HEK293 (cell line): Measurements from ENCODE around the gene HIKESHI.

ENCODE experiments used
- CTCF ChIA-PET: fragments of 350-600 bp; formaldehyde crosslinking; extraction: SDS; loops from one replicate; lab custom pipeline; 2021; ENCODE audit warnings: antibody characterized with exemption; lab: Yijun Ruan, JAX
- POLR2A ChIA-PET: fragments of 300-600 bp; formaldehyde crosslinking; extraction: SDS; loops from one replicate; lab custom pipeline; 2020; ENCODE audit warnings: antibody characterized with exemption, inconsistent platforms; lab: Yijun Ruan, JAX
- H3K27ac ChIP-seq: fragments of 200-500 bp; sonication (Bioruptor generic); 2 replicates; pipeline ENCODE4 v1.5.1; 2014; ENCODE audit warnings: low read depth, low read length, control low read depth, inconsistent platforms; ENCODE audit errors: extremely low read depth
- H3K36me3 ChIP-seq, 2 experiments: fragments of 200-500 bp in 1 of 2; sonication (Bioruptor generic) in 1 of 2; 1 replicate in 1 of 2; 2 replicates in 1 of 2; pipeline ENCODE4 v1.5.1; 2014 to 2017; ENCODE audit warnings: inconsistent platforms in 2 of 2, low read length in 2 of 2; ENCODE audit not compliant: control insufficient read depth in 2 of 2, insufficient read depth in 1 of 2
- H3K4me1 ChIP-seq: fragments of 200-500 bp; sonication (Bioruptor generic); 2 replicates; pipeline ENCODE4 v1.5.1; 2014; ENCODE audit warnings: mild to moderate bottlenecking, low read length, inconsistent platforms; ENCODE audit not compliant: control insufficient read depth, insufficient read depth
- H3K4me3 ChIP-seq: 2 replicates; pipeline ENCODE4 v1.5.1; 2011; ENCODE audit warnings: low read depth, mild to moderate bottlenecking, control low read depth, low read length, moderate library complexity
- H3K9me3 ChIP-seq: fragments of 200-500 bp; sonication (Bioruptor generic); 2 replicates; pipeline ENCODE4 v1.5.1; 2014; ENCODE audit warnings: low read depth, low read length, inconsistent platforms; ENCODE audit not compliant: control insufficient read depth, insufficient read depth
- KLF9 ChIP-seq: fragments of 450-650 bp; formaldehyde crosslinking; IDR thresholded peaks from 2 replicates; pipeline ENCODE4 v1.5.1; 2016; ENCODE audit warnings: missing biosample characterization, missing genetic modification characterization, low read depth
- MZF1 ChIP-seq: fragments of 450-650 bp; formaldehyde crosslinking; IDR thresholded peaks from 2 replicates; pipeline ENCODE4 v1.5.1; 2017; ENCODE audit warnings: missing biosample characterization, missing genetic modification characterization, borderline replicate concordance
- ZNF174 ChIP-seq: fragments of 450-650 bp; formaldehyde crosslinking; IDR thresholded peaks from 2 replicates; pipeline ENCODE4 v1.5.0; 2017; ENCODE audit warnings: missing biosample characterization, mild to moderate bottlenecking, missing genetic modification characterization
- ZNF558 ChIP-seq: fragments of 450-650 bp; formaldehyde crosslinking; IDR thresholded peaks from 2 replicates; pipeline ENCODE4 v1.5.1; 2016; ENCODE audit warnings: missing biosample characterization, missing genetic modification characterization
- ZNF623 ChIP-seq: fragments of 450-650 bp; formaldehyde crosslinking; IDR thresholded peaks from 2 replicates; pipeline ENCODE4 v1.5.1; 2016; ENCODE audit warnings: missing biosample characterization, missing genetic modification characterization
- ZNF747 ChIP-seq: fragments of 450-650 bp; formaldehyde crosslinking; IDR thresholded peaks from 2 replicates; pipeline ENCODE4 v1.5.1; 2016; ENCODE audit warnings: missing biosample characterization, missing genetic modification characterization
- ZNF792 ChIP-seq: fragments of 450-650 bp; formaldehyde crosslinking; IDR thresholded peaks from 2 replicates; pipeline ENCODE4 v1.5.1; 2016; ENCODE audit warnings: missing biosample characterization, missing genetic modification characterization
- TF ChIP-seq, protein P1 (sequence below): fragments of 450-650 bp; formaldehyde crosslinking; IDR thresholded peaks from 2 replicates; pipeline ENCODE4 v1.5.1; 2016; ENCODE audit warnings: missing biosample characterization, missing genetic modification characterization
- TF ChIP-seq, protein P2 (sequence below): fragments of 450-650 bp; formaldehyde crosslinking; IDR thresholded peaks from 2 replicates; pipeline ENCODE4 v1.5.1; 2016; ENCODE audit warnings: missing biosample characterization, missing genetic modification characterization
- TF ChIP-seq, protein P3 (sequence below): fragments of 450-650 bp; formaldehyde crosslinking; IDR thresholded peaks from 2 replicates; pipeline ENCODE4 v1.5.1; 2016; ENCODE audit warnings: missing biosample characterization, missing genetic modification characterization
- TF ChIP-seq, protein P4 (sequence below): fragments of 450-650 bp; formaldehyde crosslinking; IDR thresholded peaks from 2 replicates; pipeline ENCODE4 v1.5.1; 2017; ENCODE audit warnings: missing biosample characterization, missing genetic modification characterization
- TF ChIP-seq, protein P5 (sequence below): fragments of 450-650 bp; formaldehyde crosslinking; IDR thresholded peaks from 2 replicates; pipeline ENCODE4 v1.5.1; 2016; ENCODE audit warnings: missing biosample characterization, missing genetic modification characterization
- TF ChIP-seq, protein P6 (sequence below): fragments of 450-650 bp; formaldehyde crosslinking; IDR thresholded peaks from 2 replicates; pipeline ENCODE4 v1.5.1; 2016; ENCODE audit warnings: missing biosample characterization, missing genetic modification characterization
- TF ChIP-seq, protein P7 (sequence below): fragments of 450-650 bp; formaldehyde crosslinking; IDR thresholded peaks from 2 replicates; pipeline ENCODE4 v1.5.1; 2016; ENCODE audit warnings: missing biosample characterization, missing genetic modification characterization

Gene HIKESHI

DNA sequence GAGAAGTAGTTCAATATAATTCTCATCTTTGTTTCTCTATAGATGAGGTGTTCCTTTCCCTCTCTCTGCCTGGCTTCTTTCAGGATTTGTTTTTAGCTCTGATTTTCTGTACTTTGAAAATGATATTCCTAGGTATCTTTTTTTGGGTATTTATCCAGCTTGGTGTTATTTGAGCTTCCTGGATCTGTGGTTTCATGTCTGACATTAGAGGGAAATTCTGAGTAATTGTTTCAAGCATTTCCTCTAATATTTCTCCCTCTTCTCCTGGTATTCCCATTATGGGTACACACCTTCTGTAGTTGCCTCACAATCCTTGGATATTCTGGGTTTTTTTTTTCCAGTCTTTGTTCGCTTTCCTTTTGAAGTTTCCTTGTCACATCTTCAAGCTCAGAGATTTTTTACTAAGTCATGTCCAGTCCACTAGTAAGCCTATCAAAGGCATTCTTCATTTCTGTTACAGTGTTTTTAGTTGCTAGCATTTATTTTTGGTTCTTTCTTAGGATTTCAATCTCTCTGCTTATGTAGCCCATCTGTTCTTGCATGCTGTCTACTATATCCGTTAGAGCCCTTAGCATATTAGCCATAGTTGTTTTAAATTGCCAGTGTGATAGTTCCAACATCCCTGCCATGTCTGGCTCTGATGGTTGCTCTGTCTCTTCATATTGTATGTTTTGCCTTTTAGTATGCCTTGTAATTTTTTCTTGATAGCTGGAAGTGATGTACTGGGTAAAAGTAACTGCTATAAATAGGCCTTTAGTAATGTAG is 78.4 kb downstream of the HIKESHI start:
- Histone ChIP-seq H3K36me3 (no peaks in the 10 kb centered on the region), H3K4me3 (no peak overlapping the region), H3K4me1 (no peaks in the 10 kb centered on the region), H3K9me3 (no peaks in the 10 kb centered on the region), H3K27ac (no peak overlapping the region)
- TF ChIP-seq, protein P1, sequence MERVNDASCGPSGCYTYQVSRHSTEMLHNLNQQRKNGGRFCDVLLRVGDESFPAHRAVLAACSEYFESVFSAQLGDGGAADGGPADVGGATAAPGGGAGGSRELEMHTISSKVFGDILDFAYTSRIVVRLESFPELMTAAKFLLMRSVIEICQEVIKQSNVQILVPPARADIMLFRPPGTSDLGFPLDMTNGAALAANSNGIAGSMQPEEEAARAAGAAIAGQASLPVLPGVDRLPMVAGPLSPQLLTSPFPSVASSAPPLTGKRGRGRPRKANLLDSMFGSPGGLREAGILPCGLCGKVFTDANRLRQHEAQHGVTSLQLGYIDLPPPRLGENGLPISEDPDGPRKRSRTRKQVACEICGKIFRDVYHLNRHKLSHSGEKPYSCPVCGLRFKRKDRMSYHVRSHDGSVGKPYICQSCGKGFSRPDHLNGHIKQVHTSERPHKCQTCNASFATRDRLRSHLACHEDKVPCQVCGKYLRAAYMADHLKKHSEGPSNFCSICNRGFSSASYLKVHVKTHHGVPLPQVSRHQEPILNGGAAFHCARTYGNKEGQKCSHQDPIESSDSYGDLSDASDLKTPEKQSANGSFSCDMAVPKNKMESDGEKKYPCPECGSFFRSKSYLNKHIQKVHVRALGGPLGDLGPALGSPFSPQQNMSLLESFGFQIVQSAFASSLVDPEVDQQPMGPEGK (tag by site-specific recombination): no peak
- TF ChIP-seq, protein P2, sequence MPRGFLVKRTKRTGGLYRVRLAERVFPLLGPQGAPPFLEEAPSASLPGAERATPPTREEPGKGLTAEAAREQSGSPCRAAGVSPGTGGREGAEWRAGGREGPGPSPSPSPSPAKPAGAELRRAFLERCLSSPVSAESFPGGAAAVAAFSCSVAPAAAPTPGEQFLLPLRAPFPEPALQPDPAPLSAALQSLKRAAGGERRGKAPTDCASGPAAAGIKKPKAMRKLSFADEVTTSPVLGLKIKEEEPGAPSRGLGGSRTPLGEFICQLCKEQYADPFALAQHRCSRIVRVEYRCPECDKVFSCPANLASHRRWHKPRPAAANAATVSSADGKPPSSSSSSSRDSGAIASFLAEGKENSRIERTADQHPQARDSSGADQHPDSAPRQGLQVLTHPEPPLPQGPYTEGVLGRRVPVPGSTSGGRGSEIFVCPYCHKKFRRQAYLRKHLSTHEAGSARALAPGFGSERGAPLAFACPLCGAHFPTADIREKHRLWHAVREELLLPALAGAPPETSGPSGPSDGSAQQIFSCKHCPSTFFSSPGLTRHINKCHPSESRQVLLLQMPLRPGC (tag by site-specific recombination): no peak
- TF ChIP-seq ZNF558 (tag by site-specific recombination) (peak; percentile 94), ZNF747 (tag by site-specific recombination) (no peak)
- POLR2A ChIA-PET: no interaction called here
- CTCF ChIA-PET: no interaction called here

DNA sequence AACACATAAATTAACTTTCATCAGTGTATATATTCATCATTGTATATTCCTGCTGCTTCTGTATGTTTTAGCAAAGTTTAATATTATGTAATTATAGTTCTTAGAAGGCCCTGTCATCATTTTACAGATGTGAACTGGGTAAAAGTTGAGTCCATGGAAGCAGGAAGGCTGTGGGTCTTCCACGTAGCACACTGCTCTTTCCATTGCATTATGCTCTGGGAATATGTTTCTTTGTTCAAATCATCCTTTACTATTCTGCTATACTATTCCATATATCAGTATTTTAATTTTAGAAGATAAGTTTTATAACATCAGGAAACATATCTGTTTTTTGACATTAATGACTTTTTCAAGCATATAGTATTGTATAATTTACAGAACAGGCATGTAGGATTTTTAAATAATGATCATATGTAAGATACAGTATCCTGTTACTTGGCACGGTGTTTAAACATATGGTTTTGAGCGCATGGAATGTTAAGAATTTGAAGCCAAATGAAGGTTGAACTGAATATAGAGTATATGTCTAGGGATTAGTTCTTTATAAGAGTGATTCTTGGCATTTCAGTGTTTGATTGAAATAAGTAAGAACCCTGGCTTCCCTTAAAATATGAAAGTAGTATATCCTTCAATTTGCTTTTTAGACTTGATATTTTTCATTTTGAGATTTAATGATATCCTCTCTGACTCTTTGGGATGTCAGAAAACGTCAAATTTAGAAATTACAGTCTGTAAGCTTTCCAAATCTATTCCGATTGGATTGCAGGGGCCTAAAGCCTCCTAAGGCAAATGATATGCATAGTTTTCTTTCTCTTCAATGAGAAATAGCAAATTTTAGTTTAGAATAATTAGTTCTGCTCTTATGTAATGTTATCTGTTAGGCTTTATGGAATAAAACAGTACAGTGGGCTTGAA is 81.3 kb downstream of the HIKESHI start:
- TF ChIP-seq ZNF623 (tag by site-specific recombination) (no peak), ZNF174 (tag by site-specific recombination) (no peak)
- TF ChIP-seq, protein P3, sequence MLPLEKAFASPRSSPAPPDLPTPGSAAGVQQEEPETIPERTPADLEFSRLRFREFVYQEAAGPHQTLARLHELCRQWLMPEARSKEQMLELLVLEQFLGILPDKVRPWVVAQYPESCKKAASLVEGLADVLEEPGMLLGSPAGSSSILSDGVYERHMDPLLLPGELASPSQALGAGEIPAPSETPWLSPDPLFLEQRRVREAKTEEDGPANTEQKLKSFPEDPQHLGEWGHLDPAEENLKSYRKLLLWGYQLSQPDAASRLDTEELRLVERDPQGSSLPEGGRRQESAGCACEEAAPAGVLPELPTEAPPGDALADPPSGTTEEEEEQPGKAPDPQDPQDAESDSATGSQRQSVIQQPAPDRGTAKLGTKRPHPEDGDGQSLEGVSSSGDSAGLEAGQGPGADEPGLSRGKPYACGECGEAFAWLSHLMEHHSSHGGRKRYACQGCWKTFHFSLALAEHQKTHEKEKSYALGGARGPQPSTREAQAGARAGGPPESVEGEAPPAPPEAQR (tag by site-specific recombination): no peak
- TF ChIP-seq, protein P4, sequence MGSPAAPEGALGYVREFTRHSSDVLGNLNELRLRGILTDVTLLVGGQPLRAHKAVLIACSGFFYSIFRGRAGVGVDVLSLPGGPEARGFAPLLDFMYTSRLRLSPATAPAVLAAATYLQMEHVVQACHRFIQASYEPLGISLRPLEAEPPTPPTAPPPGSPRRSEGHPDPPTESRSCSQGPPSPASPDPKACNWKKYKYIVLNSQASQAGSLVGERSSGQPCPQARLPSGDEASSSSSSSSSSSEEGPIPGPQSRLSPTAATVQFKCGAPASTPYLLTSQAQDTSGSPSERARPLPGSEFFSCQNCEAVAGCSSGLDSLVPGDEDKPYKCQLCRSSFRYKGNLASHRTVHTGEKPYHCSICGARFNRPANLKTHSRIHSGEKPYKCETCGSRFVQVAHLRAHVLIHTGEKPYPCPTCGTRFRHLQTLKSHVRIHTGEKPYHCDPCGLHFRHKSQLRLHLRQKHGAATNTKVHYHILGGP (tag by site-specific recombination): no peak
- TF ChIP-seq, all 188 proteins: peak for 0
- H3K4me3 ChIP-seq: no peak overlapping the region
- ChIA-PET CTCF (interaction anchor here (0.6 to 1.1 kb wide), 4 partner anchors 17 to 985 kb away, joined by 3 to 4 read pairs (median 4); no protein-coding TSS in a partner anchor), POLR2A (no interaction called here)
- H3K36me3 ChIP-seq: no peaks in the 10 kb centered on the region
- H3K9me3 ChIP-seq: no peaks in the 10 kb centered on the region
- no peaks in the 10 kb centered on the region for H3K4me1 ChIP-seq
- H3K27ac ChIP-seq: no peak overlapping the region

DNA sequence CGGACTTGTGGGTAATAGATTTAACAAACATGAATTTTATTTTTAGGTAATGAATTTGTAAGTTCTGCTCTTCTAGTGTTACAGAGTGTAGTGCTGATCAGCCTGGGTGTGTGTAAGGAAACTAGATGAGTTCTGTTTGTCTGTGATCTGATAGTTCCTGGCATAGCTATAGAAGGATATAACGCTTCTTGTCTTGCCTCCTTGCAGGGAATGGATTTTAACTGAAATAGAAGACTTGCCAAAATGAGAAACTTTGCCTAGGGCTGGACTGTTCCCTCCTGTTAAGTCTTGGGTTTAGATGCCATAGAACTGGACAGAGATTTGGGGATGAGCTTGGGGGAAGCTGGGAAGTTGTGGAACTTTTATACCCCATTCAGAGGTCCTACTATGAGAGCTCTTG is 84.2 kb downstream of the HIKESHI start:
- Histone ChIP-seq H3K4me3 (no peak overlapping the region), H3K9me3 (no peaks in the 10 kb centered on the region), H3K4me1 (no peaks in the 10 kb centered on the region), H3K27ac (no peak overlapping the region), H3K36me3 (no peaks in the 10 kb centered on the region)
- CTCF ChIA-PET: interaction anchor here (0.5 to 1.3 kb wide), 3 partner anchors 33 to 1291 kb away, joined by 3 to 4 read pairs (median 4); no protein-coding TSS in a partner anchor
- POLR2A ChIA-PET: no interaction called here
- TF ChIP-seq, protein P5, sequence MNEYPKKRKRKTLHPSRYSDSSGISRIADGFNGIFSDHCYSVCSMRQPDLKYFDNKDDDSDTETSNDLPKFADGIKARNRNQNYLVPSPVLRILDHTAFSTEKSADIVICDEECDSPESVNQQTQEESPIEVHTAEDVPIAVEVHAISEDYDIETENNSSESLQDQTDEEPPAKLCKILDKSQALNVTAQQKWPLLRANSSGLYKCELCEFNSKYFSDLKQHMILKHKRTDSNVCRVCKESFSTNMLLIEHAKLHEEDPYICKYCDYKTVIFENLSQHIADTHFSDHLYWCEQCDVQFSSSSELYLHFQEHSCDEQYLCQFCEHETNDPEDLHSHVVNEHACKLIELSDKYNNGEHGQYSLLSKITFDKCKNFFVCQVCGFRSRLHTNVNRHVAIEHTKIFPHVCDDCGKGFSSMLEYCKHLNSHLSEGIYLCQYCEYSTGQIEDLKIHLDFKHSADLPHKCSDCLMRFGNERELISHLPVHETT: no peak
- TF ChIP-seq KLF9 (tag by site-specific recombination) (no peak), ZNF792 (tag by site-specific recombination) (no peak), MZF1 (no peak)
- TF ChIP-seq, protein P6, sequence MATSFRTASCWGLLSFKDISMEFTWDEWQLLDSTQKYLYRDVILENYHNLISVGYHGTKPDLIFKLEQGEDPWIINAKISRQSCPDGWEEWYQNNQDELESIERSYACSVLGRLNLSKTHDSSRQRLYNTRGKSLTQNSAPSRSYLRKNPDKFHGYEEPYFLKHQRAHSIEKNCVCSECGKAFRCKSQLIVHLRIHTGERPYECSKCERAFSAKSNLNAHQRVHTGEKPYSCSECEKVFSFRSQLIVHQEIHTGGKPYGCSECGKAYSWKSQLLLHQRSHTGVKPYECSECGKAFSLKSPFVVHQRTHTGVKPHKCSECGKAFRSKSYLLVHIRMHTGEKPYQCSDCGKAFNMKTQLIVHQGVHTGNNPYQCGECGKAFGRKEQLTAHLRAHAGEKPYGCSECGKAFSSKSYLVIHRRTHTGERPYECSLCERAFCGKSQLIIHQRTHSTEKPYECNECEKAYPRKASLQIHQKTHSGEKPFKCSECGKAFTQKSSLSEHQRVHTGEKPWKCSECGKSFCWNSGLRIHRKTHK (tag by site-specific recombination): no peak
- TF ChIP-seq, protein P7, sequence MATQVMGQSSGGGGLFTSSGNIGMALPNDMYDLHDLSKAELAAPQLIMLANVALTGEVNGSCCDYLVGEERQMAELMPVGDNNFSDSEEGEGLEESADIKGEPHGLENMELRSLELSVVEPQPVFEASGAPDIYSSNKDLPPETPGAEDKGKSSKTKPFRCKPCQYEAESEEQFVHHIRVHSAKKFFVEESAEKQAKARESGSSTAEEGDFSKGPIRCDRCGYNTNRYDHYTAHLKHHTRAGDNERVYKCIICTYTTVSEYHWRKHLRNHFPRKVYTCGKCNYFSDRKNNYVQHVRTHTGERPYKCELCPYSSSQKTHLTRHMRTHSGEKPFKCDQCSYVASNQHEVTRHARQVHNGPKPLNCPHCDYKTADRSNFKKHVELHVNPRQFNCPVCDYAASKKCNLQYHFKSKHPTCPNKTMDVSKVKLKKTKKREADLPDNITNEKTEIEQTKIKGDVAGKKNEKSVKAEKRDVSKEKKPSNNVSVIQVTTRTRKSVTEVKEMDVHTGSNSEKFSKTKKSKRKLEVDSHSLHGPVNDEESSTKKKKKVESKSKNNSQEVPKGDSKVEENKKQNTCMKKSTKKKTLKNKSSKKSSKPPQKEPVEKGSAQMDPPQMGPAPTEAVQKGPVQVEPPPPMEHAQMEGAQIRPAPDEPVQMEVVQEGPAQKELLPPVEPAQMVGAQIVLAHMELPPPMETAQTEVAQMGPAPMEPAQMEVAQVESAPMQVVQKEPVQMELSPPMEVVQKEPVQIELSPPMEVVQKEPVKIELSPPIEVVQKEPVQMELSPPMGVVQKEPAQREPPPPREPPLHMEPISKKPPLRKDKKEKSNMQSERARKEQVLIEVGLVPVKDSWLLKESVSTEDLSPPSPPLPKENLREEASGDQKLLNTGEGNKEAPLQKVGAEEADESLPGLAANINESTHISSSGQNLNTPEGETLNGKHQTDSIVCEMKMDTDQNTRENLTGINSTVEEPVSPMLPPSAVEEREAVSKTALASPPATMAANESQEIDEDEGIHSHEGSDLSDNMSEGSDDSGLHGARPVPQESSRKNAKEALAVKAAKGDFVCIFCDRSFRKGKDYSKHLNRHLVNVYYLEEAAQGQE (tag by site-specific recombination): no peak
